Liver (tissue), 3 donors: ENCODE data around the gene BAIAP2L1.

ENCODE experiments used
- ATF3 ChIP-seq: IDR thresholded peaks from 2 replicates; pipeline ENCODE4 v1.6.1; 2016; ENCODE audit warnings: antibody characterized with exemption
- CTCF ChIP-seq: fragments of 150-350 bp; IDR thresholded peaks from 2 replicates; pipeline ENCODE4 v1.5.1; 2017; ENCODE audit warnings: improper control_type of control experiment, low read depth, low read length; ENCODE audit not compliant: missing input control
- EGR1 ChIP-seq, 2 donors: IDR thresholded peaks; 2 replicates each; pipeline ENCODE4 v1.6.1; 2016 to 2018; ENCODE audit warnings: antibody characterized with exemption in 2 of 2, low read depth in 2 of 2
- HNF4G ChIP-seq: IDR thresholded peaks from 2 replicates; pipeline ENCODE4 v1.6.1; 2016; ENCODE audit warnings: antibody characterized with exemption
- JUND ChIP-seq, 2 donors: IDR thresholded peaks; 2 replicates each; pipeline ENCODE4 v1.6.1; 2016; ENCODE audit warnings: antibody characterized with exemption in 2 of 2
- REST ChIP-seq: IDR thresholded peaks from 2 replicates; pipeline ENCODE4 v1.6.1; 2016; ENCODE audit warnings: antibody characterized with exemption, mild to moderate bottlenecking
- RXRA ChIP-seq, 2 donors: IDR thresholded peaks; 2 replicates each; pipeline ENCODE4 v1.6.1; 2017 to 2018; ENCODE audit warnings: antibody characterized with exemption in 2 of 2, mild to moderate bottlenecking in 1 of 2
- SP1 ChIP-seq: IDR thresholded peaks from 2 replicates; pipeline ENCODE4 v1.6.1; 2018; ENCODE audit warnings: antibody characterized with exemption, mild to moderate bottlenecking
- TAF1 ChIP-seq: conservative IDR thresholded peaks from 2 replicates; pipeline ENCODE4 v1.6.1; 2016; ENCODE audit warnings: antibody characterized with exemption, mild to moderate bottlenecking
- YY1 ChIP-seq: IDR thresholded peaks from 2 replicates; pipeline ENCODE4 v1.6.1; 2016; ENCODE audit warnings: antibody characterized with exemption, mild to moderate bottlenecking
- donor health status: healthy.
- donor health status: healthy.

GRCh38 chr7:98289333-98289875, 111.5 kb downstream of the BAIAP2L1 start:
- TF ChIP-seq EGR1 (IDR thresholded peaks at IDR 0.05; ENCODE audit: low read depth in 2 of 2), result no peak
- no peak for TF ChIP-seq CTCF
- TF ChIP-seq YY1, result no peak
- no peak for TF ChIP-seq JUND (IDR thresholded peaks at IDR 0.05)
- no peak for TF ChIP-seq ATF3
- TF ChIP-seq SP1, result no peak
- no peak for TF ChIP-seq RXRA (IDR thresholded peaks at IDR 0.05)
- no peak for TF ChIP-seq REST
- no peak for TF ChIP-seq HNF4G
- no peak for TF ChIP-seq TAF1
